A549 treated with DMSO at 1 μM for 4 hours (cell line): ENCODE measurements around the gene CHEK1. TPM values are rescaled to one million over a fixed set of nuclear protein-coding genes. Genes with fewer than 3 reads are reported as not detected.

Source experiments
- total RNA-seq: library from RNA; stranded (reverse); fragments of 200-300 nt; extraction: Qiagen RNA extraction; gene quantifications from 5 replicates; pipeline ENCODE4 v1.2.3, GENCODE V29; 2022; ENCODE audit warnings: low read depth

CHEK1 gene
- 31.8 to 36.3 TPM (median 34.7 TPM) in 5 replicates for total RNA-seq

GRCh38 chr11:125624756-125625213 lies at the start of gene CHEK1:
Gene CHEK1, plus strand, starts transcription at chr11:125625163. Its CDS starts 1,606 bp downstream, at chr11:125626769.

GRCh38 chr11:125592305-125593113 lies 32.5 kb upstream of the CHEK1 start, which contains the start of gene STT3A:
Gene STT3A, plus strand, starts transcription at chr11:125592852. Its CDS starts 3,064 bp downstream, at chr11:125595916.

GRCh38 chr11:125680747-125681146 lies 55.8 kb downstream of the CHEK1 start, which contains the start of gene ACRV1:
Gene ACRV1, minus strand, starts transcription at chr11:125680847. Its CDS starts 67 bp downstream, at chr11:125680780.

Other genes with a start within 250 kb of the CHEK1 start
- gene FEZ1, start 128.9 kb upstream of the CHEK1 start, total RNA-seq = 0.55 to 0.69 TPM (median 0.55 TPM) in 5 replicates
- 93.7 to 111 TPM (median 108 TPM) in 5 replicates for gene EI24, start 55.7 kb upstream of the CHEK1 start, total RNA-seq
- 94.3 to 115 TPM (median 111 TPM) in 5 replicates for gene STT3A, start 32.3 kb upstream of the CHEK1 start, total RNA-seq
- not detected in 5 replicates for gene ACRV1, start 55.7 kb downstream of the CHEK1 start, total RNA-seq
- gene PATE1, start 121.1 kb downstream of the CHEK1 start, total RNA-seq = not detected in 5 replicates
- not detected in 5 replicates for gene PATE2, start 153.7 kb downstream of the CHEK1 start, total RNA-seq
- not detected in 5 replicates for gene PATE3, start 163.0 kb downstream of the CHEK1 start, total RNA-seq
- not detected in 5 replicates for gene PATE4, start 208.2 kb downstream of the CHEK1 start, total RNA-seq